Kidney (tissue), 14 donors: ENCODE measurements around the gene SH3BP5L. TPM values are rescaled to one million over a fixed set of nuclear protein-coding genes. Genes with fewer than 3 reads are reported as not detected.
A peak's percentile ranks its signal among the peaks of the same experiment; 100 is the strongest.

Experiments used
- DNase-seq, 5 donors: peaks; one replicate each; pipeline ENCODE4 v3.0.0-alpha.2; 2013 to 2020
- FAIRE-seq: peaks from 2 replicates; lab custom pipeline; 2012; peaks lifted over from hg19 to GRCh38; lab: Jason Lieb, UNC
- H3K27ac ChIP-seq, 2 donors: one replicate each; pipeline ENCODE4 v1.7.0; 2013; ENCODE audit warnings: low read depth in 2 of 2, low read length in 2 of 2, inconsistent platforms in 1 of 2
- H3K27me3 ChIP-seq: one replicate; pipeline ENCODE4 v1.7.1; 2013; ENCODE audit warnings: low read length, inconsistent platforms; ENCODE audit not compliant: control insufficient read depth, insufficient read depth
- H3K36me3 ChIP-seq, 3 donors: one replicate each; pipeline versions ENCODE4 v1.7.0 to v1.7.1; 2013; ENCODE audit warnings: low read length in 3 of 3, control low read depth in 1 of 3, inconsistent platforms in 1 of 3; ENCODE audit not compliant: insufficient read depth in 3 of 3, control insufficient read depth in 2 of 3
- H3K4me1 ChIP-seq, 3 donors: one replicate each; pipeline versions ENCODE4 v1.7.0 to v1.7.1; 2013; ENCODE audit warnings: low read length in 3 of 3, inconsistent platforms in 1 of 3, low read depth in 1 of 3; ENCODE audit not compliant: control insufficient read depth in 2 of 3, insufficient read depth in 2 of 3
- H3K4me3 ChIP-seq, 3 donors: one replicate each; pipeline versions ENCODE4 v1.7.0 to v1.8.1; 2013; ENCODE audit warnings: low read length in 3 of 3, control low read depth in 1 of 3, inconsistent platforms in 1 of 3
- H3K9ac ChIP-seq, 3 donors: one replicate each; pipeline versions ENCODE4 v1.7.0 to v1.7.1; 2013; ENCODE audit warnings: low read length in 3 of 3, control low read depth in 1 of 3, inconsistent platforms in 1 of 3
- H3K9me3 ChIP-seq, 3 donors: one replicate each; pipeline versions ENCODE4 v1.7.0 to v1.7.1; 2013; ENCODE audit warnings: low read length in 3 of 3, control low read depth in 1 of 3, inconsistent platforms in 1 of 3; ENCODE audit not compliant: control insufficient read depth in 2 of 3, insufficient read depth in 1 of 3
- CTCF ChIP-seq: IDR thresholded peaks from 3 replicates; pipeline ENCODE4 v1.5.1; 2012; ENCODE audit warnings: mild to moderate bottlenecking, moderate library complexity, borderline replicate concordance; ENCODE audit not compliant: insufficient read depth; ENCODE audit errors: extremely low read depth
- intact Hi-C: fragments of 100-400 bp; cut with DNase I; formaldehyde crosslinking; loops from one replicate; pipeline ENCODE4 v1.11.1; 2022
- polyA plus RNA-seq: library from polyadenylated mRNA; stranded (reverse); fragments of 350-450 nt; fragmentation: Illumina TruSeq; extraction: RNeasy Lipid Tissue Mini Kit (QIAGEN cat#74804); gene quantifications from one replicate; pipeline ENCODE4 v1.2.3, GENCODE V29; 2014; ENCODE audit warnings: low read depth, low replicate concordance; ENCODE audit not compliant: insufficient read depth
- total RNA-seq: library from RNA; stranded (reverse); fragmentation: NEBNext Ultra II Directional; extraction: Animal tissue kit (Norgen Biotek cat#: 25700); gene quantifications from one replicate; pipeline ENCODE4 v1.2.1, GENCODE V29; 2021
- donor health status: control.
- donor health status: control.
- donor health status: control.
- donor health status: control.
- donor health status: control.
- donor health status: DM: yes; HTN: yes; CAD: no.
- donor health status: Normal renal cell carcinoma (clear cell type).

SH3BP5L gene
- total and polyA plus RNA-seq, 2 donors from 2014 or later = 16.6 to 24.9 TPM

DNA sequence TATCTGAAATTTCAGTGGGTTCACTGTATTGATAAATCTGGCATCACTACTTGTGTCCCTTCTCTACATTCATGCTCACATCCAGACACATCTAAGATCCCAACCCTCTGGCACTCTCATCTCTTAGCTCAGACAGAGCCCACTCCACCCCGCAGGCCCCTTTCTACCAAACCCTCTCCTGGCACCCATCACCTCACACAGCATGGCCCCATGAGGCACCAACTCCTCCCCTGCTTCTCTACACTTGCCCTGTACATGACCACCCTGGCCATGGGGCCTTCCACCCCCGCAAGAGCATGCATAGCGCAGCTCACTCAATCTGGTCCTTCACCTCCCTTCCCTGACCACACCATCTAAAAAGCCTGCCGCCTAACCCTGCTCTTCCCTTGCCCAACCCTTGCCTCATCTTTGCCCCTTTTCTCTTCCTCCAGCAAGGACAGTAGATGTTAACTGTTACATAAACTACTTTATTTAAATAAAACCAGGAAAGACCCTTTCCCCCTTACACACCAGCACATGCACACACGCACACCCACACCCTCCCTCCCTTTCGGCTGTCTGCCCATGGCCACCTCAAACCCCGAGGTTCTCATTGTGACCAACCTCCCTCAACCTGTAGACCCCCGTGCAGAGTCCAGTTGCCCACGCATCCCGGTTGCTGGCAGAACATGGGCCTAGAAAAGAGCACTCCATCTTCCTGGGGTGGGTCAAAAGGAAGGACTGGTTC, 15.6 kb downstream of the SH3BP5L start:
- intact Hi-C loops = no loop called here
- Histone ChIP-seq H3K36me3 (peaks cover 0 to 25% (median 19%) of the 10 kb centered on the region in 3 donors), H3K4me3 (no peak overlapping the region), H3K9me3 (no peaks in the 10 kb centered on the region), H3K27ac (no peak overlapping the region), H3K27me3 (no peaks in the 10 kb centered on the region), H3K9ac (no peak overlapping the region), H3K4me1 (peaks cover 0 to 24% (median 22%) of the 10 kb centered on the region in 3 donors)
- FAIRE-seq (no peak), DNase-seq (no peak)
- TF ChIP-seq CTCF = no peak

- H3K4me3 ChIP-seq = no peak overlapping the region
- no peak overlapping the region for H3K9ac ChIP-seq
- peaks cover 0 to 28% (median 28%) of the 10 kb centered on the region in 3 donors for H3K4me1 ChIP-seq
- TF ChIP-seq CTCF = no peak
- intact Hi-C loops = no loop called here
- H3K27me3 ChIP-seq = no peaks in the 10 kb centered on the region
- H3K27ac ChIP-seq = no peak overlapping the region
- no peak for FAIRE-seq
- peaks cover 0 to 14% (median 11%) of the 10 kb centered on the region in 3 donors for H3K36me3 ChIP-seq
- no peak for DNase-seq
- no peaks in the 10 kb centered on the region for H3K9me3 ChIP-seq
Measured at GRCh38 chr1:248808876-248809275, 16.8 kb downstream of the SH3BP5L start.

- Histone ChIP-seq H3K27me3 (no peaks in the 10 kb centered on the region), H3K4me3 (no peak overlapping the region), H3K4me1 (peaks cover 0 to 28% (median 28%) of the 10 kb centered on the region in 3 donors), H3K36me3 (peaks cover 0 to under 1% (median 0%) of the 10 kb centered on the region in 3 donors), H3K9me3 (no peaks in the 10 kb centered on the region), H3K9ac (peak overlapping the region in 1 of 3 donors; percentile 1), H3K27ac (peak overlapping the region in 1 of 2 donors; percentile 16)
- FAIRE-seq = no peak
- peak in 3 of 5 donors; percentile 62 to 72 (median 62) for DNase-seq
- peak; percentile 97 for TF ChIP-seq CTCF
- intact Hi-C loops = no loop called here
Measured at GRCh38 chr1:248807067-248807737, 18.5 kb downstream of the SH3BP5L start.
